Astrocyte of the hippocampus (primary cell): ENCODE results near the gene LAMA2.

Experiments used
- DNase-seq: peaks from one replicate; pipeline ENCODE4 v3.0.0; 2011; ENCODE audit warnings: low read depth, low spot score

Gene LAMA2

GRCh38 chr6:129434091-129434490 is 551.2 kb downstream of the LAMA2 start:
- DNase-seq = no peak

- DNase-seq = peak; percentile 69
Measured at GRCh38 chr6:129440691-129441090, 557.8 kb downstream of the LAMA2 start.

GRCh38 chr6:129444683-129445082 is 561.7 kb downstream of the LAMA2 start:
- no peak for DNase-seq

- no peak for DNase-seq
Measured at GRCh38 chr6:129446272-129447197, 563.6 kb downstream of the LAMA2 start.

GRCh38 chr6:129447198-129447565 is 564.2 kb downstream of the LAMA2 start:
- no peak for DNase-seq

- no peak for DNase-seq
Measured at GRCh38 chr6:129448965-129449364, 566.0 kb downstream of the LAMA2 start.

- DNase-seq = no peak
Measured at GRCh38 chr6:129451187-129451586, 568.2 kb downstream of the LAMA2 start.

GRCh38 chr6:129453073-129453472 is 570.1 kb downstream of the LAMA2 start:
- no peak for DNase-seq

GRCh38 chr6:129454488-129454887 is 571.5 kb downstream of the LAMA2 start:
- no peak for DNase-seq

GRCh38 chr6:129455126-129455769 is 572.3 kb downstream of the LAMA2 start:
- DNase-seq = no peak

- no peak for DNase-seq
Measured at GRCh38 chr6:129460221-129460620, 577.3 kb downstream of the LAMA2 start.

GRCh38 chr6:129469070-129469662 is 586.2 kb downstream of the LAMA2 start:
- DNase-seq = no peak

GRCh38 chr6:129472239-129472638 is 589.3 kb downstream of the LAMA2 start:
- DNase-seq = no peak

GRCh38 chr6:129473546-129473945 is 590.6 kb downstream of the LAMA2 start:
- no peak for DNase-seq

- peak; percentile 15 for DNase-seq
Measured at GRCh38 chr6:129475477-129476247, 592.7 kb downstream of the LAMA2 start.

GRCh38 chr6:129476248-129476564 is 593.3 kb downstream of the LAMA2 start:
- no peak for DNase-seq

GRCh38 chr6:129476810-129477209 is 593.9 kb downstream of the LAMA2 start:
- no peak for DNase-seq

GRCh38 chr6:129478379-129478778 is 595.4 kb downstream of the LAMA2 start:
- no peak for DNase-seq

- no peak for DNase-seq
Measured at GRCh38 chr6:129481706-129482105, 598.8 kb downstream of the LAMA2 start.

GRCh38 chr6:129485746-129486145 is 602.8 kb downstream of the LAMA2 start:
- no peak for DNase-seq

GRCh38 chr6:129486327-129486726 is 603.4 kb downstream of the LAMA2 start:
- DNase-seq = no peak

- no peak for DNase-seq
Measured at GRCh38 chr6:129488313-129488712, 605.4 kb downstream of the LAMA2 start.
